Iris pigment epithelial cell (primary cell): ENCODE results near the gene ESPNL.

ENCODE experiments used
- DNase-seq: peaks from one replicate; pipeline ENCODE4 v3.0.0-alpha.2; 2011; ENCODE audit warnings: low read depth

The ESPNL gene

DNA sequence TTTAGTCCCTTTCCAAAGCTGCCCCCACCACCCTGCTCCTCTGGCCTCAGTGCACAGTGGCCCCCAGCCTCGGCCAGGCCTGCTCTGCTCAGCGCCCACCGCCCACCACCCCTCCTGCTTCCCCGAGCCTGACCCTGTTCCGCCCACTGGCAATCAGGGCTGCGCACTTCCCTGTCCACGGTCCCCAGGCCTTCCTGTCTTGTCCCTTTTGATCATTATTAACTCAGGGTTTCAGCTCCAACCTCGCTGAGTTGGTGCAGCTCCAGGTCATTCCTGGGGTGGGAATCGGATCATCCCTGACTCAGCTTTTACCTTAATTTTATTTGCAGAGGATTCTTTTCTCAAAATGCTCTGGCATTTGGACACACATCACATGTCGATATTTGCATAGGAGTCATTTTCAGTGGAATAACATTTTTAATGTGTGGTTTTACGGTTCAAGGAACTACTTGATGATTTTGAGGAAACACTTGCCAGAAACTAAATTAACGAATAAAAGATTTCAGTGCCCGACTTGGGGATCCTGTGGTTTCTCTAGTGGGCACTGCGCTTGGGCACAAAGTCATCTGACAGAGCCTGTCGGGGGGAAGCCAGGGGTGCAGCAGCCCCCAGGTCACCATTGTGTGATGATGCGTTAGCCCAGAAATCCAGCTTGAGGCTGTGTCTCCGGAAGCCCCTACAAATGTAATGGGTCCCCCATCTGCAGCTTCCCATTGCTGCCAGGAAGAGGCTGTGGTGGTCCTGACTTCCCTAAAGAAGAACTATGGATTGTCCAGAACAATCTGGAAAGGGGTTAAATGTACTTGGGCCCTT is 1.0 kb upstream of the ESPNL start:
- no peak for DNase-seq

DNA sequence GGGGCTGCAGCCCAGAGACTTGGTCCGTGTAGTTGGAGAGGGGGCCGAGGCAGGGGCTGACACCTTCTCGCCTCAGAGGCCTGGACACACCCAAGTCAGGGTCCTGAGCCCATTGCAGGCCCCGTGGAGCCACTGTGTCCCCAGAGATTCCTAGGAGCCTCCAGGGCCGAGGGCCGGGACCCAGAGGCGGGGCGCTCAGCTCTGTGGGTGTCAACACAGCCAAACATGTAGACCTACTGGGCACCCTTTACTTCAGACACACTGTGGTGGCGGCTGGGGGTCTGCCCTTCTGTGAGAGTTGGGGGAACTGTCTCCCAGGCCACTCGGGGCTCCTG is 459 bp upstream of the ESPNL start:
- DNase-seq: no peak

DNA sequence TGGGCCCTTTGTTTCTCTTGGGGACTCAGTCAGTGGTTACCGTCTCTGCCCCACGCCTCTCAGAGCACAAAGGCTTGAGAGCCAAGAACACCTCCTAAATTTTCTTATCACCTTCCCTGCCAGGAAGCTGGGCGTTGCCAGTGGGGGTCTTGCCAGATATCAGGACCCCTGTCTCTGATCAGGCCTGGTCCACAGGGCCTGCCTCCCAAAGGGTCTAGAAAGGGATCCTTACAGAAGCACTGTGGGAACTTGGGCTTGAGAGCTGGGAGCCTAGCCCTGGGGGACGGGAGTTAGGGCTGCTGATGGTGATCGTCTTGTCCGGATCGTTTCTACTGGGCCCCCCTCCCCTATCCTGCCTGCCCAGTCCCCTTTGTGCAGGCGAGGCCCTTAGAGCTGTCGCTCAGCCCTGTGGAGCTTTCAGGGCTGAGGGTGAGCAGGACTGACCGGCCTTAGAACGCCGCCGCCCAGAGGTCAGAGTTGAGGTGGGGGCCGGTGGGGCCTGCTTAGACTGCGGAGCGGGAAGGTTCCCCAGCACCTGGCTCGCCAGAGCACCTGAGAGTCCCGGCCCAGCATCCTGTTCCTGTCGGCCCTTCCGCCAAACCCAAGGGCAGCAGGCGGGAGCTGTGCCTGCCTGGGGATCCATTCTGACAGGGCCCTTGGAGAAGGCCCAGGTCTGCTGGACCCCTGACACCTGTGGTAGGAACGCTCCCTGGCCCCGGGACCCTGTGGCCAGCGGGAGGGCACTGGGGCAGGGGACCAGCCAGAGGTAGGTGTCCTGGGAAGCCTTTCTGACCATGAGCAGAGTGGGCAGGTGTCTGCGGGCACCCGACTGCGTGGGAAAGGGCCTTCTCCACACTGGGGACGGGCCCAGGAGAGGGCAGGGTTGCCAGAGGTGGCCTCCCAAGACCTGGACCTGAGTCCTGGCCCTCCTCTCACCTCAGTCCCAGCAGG is 956 bp downstream of the ESPNL start:
- no peak for DNase-seq

DNA sequence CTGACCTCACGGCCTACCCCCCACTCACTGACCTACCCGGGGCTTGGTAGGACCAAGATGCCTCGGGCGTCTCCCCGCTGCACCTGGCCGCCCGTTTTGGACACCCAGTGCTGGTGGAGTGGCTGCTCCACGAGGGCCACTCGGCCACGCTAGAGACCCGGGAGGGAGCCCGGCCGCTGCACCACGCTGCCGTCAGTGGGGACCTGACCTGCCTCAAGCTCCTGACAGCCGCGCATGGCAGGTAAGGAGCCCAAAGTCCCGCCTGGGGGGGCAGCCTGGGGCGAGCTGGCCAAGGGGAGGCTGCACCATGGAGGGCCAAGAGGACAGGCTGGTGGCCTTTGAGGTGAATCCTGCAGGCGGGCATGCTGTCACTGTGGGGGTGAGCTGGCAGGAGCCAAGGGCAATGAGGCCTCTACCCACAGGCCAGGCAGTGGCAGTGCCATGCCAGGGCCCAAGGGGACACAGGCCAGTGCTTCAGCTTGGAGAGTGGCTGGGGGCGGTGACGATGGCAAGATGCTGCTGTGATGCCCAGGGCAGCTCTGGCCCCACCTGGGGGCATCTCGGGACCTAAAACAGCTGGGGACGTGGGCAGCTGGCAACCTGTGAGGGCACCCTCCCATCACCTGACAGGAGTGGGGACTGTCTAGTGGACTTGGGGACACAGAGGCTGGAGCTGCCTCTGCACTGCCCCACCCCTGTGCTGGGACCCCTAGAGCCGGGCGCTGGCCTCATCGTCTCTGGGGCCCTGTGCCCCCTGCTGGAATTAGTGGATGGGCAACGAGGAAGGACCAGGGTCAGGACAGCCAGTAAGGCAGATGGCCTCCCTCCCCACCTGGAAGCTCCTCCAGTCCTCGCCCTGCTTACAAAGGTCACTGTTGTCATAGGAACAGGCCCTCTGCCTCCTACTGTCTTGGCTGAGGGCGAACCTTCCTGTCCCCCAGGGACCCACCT is 2.0 kb downstream of the ESPNL start:
- no peak for DNase-seq

DNA sequence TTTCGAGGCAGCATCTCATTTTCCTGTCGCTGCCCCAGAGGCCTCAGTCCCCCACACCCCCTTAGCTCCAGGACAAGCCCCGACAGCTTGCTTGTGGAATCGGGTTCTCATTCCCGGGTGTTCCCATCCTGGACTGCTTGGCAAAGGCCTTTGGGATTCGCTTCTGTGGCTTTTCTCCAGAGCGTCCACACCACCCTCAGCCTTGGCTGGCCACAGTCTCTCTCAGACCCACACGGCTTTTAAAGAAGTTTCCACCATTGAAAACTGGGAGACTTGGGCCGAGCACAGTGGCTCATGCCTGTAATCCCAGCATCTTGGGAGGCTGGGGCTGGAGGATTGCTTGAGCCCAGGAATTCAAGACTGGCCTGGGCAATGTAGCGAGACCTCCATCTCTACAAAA is 2.7 kb downstream of the ESPNL start:
- DNase-seq: no peak

- DNase-seq: no peak
Observed at GRCh38 chr2:238103465-238104225, 3.5 kb downstream of the ESPNL start.

DNA sequence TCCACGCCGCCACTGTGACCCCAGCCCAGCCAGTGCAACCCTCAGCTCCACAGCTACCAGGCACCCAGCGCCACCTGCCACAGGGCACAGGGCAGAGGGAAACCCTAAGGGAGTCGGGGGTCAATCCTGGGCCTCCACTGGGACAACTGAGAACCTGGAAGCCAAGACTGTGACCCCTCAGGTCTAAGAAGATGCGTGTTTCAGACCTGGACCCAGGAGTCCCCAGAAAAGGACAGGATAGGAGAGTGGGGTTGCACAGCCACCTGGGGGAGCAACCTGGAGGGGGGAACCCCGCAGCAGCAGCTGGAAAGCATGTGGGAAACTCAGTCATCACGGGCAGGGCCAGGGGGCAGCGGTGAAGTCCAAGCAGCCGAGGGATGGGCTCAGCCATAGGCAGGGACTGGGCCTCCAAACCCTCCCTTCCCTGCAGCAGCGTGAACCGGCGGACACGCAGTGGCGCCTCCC is 4.1 kb downstream of the ESPNL start:
- DNase-seq: no peak

DNA sequence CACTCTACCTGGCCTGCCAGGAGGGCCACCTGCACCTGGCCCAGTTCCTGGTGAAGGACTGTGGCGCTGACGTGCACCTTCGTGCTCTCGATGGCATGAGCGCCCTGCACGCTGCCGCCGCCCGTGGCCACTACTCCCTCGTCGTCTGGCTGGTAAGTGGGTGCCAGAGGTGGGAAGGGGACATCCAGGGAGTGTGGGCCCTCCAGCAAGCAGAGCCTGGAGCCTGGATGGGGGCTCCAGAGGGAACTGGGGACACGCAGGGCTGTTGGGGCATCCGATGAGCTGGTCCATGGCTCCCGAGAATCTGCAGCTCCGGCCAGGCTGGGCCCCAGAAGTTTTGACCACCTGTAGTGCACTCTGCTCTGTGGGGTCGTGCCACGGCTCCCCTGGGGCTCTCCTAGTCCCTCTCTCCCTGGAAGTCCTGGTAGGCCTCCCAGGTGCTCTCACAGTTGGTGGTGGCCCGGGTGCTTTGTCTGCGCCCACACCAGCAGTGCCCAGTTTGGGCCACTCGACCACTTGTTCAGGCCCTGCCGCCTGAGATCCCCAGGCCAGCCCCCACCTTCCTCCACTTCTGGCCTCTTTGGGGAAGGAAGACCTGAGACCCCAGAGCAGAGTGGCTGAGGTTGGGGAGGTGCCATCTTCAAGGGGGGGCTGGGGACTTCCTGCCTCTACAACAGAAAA is 4.7 kb downstream of the ESPNL start:
- DNase-seq: no peak

- no peak for DNase-seq
Observed at GRCh38 chr2:238105506-238106338, 5.6 kb downstream of the ESPNL start.

DNA sequence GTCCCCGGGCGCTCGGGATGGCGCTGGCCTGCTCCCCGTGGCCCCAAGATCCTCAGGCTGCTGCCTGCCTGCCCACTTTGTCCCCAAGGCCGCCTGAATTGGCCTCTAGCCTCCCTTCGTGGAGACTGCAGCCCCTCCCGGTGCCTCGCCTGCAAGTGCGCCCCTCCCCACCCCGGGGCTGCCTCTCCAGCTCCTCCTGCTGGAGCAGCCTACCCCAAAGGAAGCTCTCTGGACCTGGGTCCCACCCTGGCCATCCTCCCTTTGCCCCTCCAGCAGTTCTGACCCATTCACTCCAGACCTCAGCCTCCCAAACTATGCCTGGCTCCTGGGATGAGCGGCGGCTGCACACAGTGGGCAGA is 6.2 kb downstream of the ESPNL start:
- DNase-seq: no peak

- no peak for DNase-seq
Observed at GRCh38 chr2:238106698-238107524, 6.8 kb downstream of the ESPNL start.

DNA sequence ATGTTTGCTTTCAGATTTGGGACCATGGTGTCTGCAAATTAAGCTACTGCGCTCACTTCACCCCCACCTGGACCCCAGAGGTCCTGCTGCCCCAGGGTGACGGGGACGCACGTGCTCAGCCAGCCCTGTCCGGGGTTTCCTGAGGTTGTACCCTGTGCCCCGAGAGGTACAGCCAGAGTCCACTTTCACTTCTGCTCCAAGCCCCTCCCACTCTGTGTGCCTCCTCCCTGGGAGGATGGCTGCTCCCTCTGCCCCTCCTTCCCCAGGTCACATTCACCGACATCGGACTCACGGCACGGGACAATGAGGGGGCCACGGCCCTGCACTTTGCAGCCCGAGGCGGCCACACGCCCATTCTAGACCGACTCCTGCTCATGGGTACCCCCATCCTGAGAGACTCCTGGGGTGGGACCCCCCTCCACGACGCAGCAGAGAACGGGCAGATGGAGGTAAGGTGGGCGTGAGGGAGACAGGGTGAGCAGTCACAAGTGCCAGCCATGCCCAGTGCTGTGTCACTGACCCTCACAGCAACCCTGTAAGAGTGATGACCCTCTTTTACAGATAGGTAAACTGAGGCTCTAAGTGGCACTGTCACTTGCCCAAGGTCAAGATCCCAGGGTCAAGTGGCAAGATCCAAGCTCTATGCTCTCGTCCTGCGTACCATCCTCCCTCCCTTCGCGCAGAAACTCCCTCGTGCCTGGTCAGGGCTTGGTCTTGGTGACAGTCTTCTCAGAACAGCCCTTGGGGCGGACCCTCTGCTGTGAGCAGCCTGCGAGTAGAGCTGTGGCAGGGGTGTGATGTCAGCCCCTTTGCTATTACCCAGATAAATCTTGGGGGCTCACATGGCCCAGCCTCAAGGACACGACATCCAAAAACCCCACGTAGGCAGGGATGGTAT is 7.6 kb downstream of the ESPNL start:
- DNase-seq: no peak

GRCh38 chr2:238108423-238109183 is 8.5 kb downstream of the ESPNL start:
- no peak for DNase-seq

DNA sequence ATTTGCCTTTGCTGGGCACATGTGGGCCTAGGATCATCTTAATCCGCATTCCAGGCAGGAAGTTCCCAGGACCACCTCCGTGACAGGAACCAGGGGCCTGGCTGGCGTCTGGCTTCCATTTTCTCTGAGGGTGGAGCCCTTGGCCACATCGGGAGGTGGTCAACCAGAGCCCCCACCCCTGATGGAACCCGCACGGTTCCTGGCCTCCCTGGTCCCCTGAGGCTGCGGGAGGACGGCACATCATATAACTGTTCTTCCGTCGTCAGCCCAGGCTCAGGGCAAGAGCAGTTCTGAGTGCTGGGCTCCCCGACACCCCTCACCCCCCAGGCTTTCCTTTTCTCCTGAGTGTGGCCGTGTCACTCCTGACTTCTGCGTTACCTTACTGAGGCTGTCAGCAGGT is 13.5 kb downstream of the ESPNL start:
- DNase-seq: no peak

- no peak for DNase-seq
Observed at GRCh38 chr2:238114331-238114841, 14.2 kb downstream of the ESPNL start.

- no peak for DNase-seq
Observed at GRCh38 chr2:238114851-238115660, 14.9 kb downstream of the ESPNL start.
